NCI-H748 (cell line): Measurements from ENCODE around the gene RAB11FIP4.
"Not testable (repeated sequence)": the region's sequence is repeated elsewhere in the genome, so short reads cannot be mapped to it uniquely, and the experiment has no call there.

ENCODE experiments used
- DNase-seq: peaks from one replicate; lab custom pipeline; 2025; ENCODE audit not compliant: unreplicated experiment; lab: John Stamatoyannopoulos, UW

The RAB11FIP4 gene, protein sequence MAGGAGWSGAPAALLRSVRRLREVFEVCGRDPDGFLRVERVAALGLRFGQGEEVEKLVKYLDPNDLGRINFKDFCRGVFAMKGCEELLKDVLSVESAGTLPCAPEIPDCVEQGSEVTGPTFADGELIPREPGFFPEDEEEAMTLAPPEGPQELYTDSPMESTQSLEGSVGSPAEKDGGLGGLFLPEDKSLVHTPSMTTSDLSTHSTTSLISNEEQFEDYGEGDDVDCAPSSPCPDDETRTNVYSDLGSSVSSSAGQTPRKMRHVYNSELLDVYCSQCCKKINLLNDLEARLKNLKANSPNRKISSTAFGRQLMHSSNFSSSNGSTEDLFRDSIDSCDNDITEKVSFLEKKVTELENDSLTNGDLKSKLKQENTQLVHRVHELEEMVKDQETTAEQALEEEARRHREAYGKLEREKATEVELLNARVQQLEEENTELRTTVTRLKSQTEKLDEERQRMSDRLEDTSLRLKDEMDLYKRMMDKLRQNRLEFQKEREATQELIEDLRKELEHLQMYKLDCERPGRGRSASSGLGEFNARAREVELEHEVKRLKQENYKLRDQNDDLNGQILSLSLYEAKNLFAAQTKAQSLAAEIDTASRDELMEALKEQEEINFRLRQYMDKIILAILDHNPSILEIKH

DNA sequence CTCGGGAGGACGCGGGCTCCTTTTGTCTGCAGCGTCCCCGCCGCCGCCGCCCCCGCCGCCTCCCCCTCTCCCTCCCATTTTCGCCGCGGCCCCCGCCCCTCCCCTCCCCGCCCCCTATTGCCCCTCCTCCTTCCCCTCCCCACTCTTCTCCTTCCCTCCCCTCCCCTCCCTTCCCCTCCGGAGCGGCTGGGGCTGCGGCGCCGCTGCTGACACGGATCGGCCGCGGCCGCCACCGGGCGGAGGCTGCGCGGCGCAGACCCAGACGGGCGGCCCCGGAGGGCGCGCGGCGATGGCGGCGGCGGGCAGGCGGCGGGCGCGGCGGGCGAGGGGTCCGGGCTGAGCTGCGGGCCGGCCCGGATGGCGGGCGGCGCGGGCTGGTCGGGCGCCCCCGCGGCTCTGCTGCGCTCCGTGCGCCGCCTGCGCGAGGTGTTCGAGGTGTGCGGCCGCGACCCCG is at the start of gene RAB11FIP4:
TSS of gene RAB11FIP4 (plus strand) at position 180 of the 454 bp plus-strand sequence. CDS start at position 358, 178 bp downstream.
- DNase-seq: peak; percentile 70

DNA sequence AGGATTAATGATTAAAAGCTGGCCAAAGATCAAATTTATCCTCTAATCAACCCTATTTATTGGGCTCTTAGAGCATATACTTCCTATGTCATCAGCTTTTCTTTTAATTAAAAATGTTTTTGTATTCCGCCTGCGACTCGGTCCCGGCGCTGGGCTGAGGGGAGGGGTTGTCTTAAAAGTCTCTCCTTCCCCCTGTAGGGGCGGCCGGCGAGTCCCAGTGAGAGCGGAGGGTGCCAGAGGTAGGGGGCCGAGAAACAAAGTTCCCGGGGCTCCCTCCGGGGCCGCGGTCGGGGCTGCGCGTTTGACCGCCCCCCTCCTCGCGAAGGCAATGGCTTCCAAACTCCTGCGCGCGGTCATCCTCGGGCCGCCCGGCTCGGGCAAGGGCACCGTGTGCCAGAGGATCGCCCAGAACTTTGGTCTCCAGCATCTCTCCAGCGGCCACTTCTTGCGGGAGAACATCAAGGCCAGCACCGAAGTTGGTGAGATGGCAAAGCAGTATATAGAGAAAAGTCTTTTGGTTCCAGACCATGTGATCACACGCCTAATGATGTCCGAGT is 46.2 kb upstream of the RAB11FIP4 start:
- not testable (repeated sequence) for DNase-seq

DNA sequence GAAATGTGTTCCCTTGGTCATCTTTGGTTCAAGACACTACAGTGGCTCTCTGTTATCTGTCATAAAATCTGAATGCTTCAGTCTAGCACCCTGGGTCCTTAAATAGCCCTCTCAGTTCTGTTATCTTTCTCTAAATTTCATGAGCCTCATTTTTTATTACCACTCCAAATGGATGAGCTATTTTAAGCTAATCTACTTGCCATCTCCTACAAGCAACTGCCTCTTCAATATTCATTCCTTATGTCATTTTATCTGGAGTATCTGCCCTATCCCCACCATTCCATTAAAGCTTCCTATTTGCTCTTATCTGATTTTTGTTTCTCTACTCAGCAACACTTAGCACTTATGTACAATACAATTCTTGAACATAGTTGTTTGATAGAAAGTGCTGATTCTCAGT is 42.0 kb upstream of the RAB11FIP4 start:
- no peak for DNase-seq

DNA sequence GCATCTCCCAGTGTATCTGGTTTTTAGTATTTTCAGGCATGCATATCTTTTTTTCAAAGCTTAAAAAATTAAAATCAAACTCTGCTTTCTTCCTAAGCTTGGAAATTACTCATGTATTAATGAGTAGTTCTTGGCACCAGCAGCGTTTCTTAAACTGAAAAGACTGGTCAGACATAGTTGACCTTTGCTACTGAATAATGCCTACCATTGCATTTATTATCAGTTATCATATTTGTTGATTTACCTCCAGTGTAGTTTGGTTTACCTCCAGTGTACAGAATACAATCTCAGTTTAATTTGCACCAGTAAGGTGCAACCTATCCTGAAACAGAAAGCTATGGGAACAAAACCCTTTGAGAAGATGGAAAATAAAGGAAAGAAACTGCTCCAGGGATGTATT is 35.5 kb upstream of the RAB11FIP4 start:
- no peak for DNase-seq

DNA sequence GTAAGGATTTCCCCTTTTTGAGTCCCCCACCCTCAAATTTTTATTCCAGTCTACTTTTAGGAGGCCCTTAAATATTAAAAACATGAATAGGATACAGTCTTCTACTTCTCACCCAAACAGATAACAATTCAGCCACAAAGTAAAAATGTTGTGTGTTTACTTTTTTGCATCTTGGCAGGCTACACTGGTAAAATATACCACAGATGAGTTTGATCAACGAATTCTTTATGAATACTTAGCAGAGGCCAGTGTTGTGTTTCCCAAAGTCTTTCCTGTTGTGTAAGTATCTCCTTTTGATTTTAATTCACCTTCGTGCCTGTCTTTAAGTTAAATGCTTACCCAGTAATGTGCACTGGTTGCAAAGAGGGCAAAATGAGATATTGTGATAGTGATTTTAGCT is 34.4 kb upstream of the RAB11FIP4 start:
- DNase-seq: no peak

DNA sequence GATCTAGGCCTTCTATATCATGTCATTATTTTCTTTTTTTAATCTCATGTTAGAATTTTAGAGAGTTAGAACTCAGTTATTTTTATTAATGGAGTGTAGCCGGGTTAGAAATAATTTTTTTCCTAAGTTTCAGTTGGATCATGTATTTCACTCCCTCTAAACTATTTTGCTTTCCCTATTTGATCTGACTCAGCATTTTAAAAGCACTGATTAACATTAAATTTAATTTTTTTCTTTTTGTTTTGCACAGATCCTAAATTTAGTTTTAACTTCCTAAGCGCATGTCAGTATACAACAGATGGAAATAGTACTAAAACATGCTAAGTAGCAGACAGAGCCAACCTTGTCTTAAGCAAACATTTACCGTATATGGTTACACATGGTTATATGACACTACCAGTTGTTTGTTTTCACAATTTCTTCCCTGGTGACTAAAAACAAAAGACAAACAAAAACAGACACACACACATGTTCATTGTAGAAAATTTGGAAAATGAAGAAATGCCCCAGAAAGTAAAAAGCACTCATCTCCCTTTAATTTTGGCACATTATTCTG is 33.6 kb upstream of the RAB11FIP4 start:
- DNase-seq: peak; percentile 38

DNA sequence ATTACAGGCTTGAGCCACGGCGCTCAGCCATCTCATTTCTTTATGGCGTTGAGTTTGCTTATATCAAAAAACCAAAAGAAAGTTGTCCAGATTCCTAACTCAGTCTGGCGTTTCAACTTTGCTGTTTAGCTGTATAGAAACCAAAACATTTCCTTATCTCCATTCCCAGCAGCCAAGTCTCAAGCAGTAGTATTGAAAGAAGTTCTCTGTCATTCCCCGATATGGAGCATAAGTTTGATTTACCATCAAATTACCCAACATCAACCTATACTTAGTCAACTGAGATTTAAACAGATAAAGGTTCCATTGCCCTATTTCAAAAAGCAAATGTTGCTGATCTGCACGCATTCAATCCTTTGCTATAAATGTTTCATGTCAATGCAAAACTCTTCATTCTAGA is 27.5 kb upstream of the RAB11FIP4 start:
- no peak for DNase-seq

DNA sequence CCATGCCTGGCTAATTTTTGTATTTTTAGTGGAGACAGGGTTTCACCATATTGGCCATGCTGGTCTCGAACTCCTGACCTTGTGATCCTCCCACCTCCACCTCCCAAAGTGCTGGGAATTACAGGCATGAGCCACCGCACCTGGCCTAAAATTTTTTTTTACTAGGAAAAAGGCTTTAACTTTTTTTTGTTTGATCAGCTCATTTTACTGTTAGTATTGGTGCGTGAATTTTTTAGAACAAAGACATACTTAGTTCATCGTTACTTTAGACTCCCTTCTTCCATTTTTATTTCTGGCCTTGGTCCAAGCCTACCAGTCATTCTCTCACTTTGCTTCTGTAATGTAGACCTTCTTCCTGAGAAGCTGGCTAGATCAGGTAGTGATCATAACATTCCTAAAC is 25.4 kb upstream of the RAB11FIP4 start:
- DNase-seq: no peak

DNA sequence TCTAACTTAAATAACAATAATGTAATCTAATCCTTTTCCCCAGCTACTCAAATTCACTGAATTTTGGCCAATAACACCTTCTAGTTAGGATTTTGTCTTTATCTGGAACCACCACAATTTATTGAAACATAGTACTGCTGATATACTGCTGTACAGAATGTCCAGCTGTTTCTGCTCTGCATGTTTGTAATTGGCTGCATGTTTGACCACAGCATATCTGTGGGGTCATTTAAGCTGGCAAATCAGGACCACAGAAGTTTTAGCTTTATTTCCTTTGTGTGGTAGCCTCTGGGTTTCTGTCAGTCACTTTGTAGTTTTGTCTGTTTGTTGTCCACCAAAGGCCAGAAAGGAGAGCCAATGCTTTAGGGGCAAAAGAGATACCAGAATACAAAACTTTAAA is 22.2 kb upstream of the RAB11FIP4 start:
- DNase-seq: no peak

DNA sequence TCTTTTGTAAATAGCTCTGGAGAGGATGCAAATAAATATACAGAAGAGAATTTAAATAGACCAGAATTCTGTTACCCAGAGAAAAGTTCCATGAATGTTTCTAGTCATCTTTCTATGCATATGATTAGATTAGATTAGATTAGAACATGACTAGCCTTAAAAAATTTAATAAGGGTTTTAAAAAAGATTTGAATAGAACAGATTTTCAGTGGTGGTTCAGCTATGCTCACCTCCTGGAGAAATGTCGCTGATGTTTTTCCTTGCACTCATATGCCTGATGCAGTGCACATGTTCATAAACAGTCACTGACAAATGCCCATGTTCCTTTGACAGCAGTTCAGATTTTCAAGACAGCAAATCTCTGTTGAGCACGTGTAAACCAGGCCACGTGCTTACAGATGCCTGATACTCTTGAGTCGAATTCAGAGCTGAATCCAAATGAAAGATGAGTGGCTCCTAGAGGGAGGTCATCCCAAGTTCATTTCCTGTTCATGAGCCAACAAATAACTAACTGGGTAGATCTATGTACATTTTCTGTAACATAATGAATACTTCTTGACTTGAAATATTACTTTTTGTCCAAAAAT is 19.9 kb upstream of the RAB11FIP4 start:
- DNase-seq: no peak

DNA sequence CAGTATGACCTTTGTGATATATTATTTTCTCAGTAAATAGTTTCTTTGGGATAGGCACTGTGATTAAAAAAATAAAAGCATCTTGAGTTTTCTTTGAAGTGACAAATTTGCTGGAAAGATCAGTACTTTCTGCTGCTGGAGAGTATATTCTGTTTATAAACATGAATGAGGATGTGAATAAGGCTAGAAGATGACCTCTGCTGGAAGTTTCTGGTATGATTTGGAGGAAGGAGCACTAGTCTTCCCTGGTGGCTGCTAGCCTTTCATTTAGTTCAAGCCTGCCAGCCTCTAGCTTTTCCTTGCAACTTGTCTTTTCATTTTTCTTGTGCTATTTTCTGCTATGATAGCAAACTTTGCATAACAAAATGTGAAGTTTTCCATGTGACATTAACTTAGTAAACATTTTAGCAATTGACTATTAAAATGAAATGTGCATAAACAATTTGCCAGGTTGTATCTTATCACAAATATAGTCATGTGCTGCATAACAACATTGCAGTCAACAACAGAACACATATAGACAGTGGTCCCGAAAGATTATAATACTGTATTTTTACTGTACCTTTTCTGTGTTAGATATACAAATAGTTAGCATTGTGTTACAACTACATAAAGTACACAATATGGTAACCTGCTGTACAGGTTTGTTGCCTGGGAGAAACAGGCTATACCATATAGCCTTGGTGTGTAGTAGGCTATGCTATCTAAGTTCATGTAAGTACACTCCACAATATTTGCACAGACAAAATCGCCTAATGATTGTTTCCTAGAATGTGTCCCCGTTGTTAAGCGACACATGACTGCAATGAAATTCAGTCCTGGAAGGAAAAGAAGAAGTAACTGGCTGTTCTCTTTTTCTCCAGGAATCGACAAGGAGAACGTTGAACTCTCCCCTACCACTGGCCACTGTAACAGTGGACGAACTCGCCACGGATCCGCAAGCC is 18.1 kb upstream of the RAB11FIP4 start:
- peak; percentile 41 for DNase-seq

DNA sequence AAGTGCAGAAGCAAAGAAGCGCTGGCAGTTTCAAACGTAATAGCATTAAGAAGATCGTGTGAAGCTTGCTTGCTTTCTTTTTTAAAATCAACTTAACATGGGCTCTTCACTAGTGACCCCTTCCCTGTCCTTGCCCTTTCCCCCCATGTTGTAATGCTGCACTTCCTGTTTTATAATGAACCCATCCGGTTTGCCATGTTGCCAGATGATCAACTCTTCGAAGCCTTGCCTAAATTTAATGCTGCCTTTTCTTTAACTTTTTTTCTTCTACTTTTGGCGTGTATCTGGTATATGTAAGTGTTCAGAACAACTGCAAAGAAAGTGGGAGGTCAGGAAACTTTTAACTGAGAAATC is 17.4 kb upstream of the RAB11FIP4 start:
- no peak for DNase-seq

DNA sequence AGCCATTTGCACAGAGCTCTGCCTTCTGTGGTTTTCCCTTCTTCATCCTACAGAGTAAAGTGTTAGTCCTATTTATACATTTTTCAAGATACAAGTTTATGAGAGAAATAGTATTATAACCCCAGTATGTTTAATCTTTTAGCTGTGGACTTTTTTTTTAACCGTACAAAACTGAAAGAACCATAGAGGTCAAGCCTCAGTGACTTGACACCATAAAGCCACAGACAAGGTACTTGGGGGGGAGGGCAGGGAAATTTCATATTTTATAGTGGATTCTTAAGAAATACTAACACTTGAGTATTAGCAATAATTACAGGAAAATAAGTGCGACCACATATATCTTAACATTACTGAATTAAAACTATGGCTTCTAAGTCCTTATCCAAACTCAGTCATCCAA is 17.0 kb upstream of the RAB11FIP4 start:
- no peak for DNase-seq

DNA sequence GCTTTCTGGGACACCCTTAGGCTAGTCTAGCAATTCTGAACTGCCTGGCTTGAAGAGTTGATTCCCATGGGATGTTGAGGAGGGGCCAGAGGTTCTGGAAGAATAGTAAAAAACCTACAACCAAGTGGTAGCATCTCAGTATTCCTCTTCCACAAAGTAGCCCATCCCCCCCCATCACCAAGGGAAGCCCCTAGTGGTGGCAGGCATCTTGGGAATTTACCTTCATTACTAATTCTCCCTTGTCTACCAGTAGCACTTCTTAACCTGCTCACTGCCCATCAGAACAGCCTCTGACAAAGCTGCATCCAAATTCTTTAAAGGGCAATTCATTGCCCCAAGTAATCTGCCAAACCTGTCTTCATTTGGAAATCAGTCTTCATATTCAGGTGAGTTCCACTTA is 12.8 kb upstream of the RAB11FIP4 start:
- no peak for DNase-seq

DNA sequence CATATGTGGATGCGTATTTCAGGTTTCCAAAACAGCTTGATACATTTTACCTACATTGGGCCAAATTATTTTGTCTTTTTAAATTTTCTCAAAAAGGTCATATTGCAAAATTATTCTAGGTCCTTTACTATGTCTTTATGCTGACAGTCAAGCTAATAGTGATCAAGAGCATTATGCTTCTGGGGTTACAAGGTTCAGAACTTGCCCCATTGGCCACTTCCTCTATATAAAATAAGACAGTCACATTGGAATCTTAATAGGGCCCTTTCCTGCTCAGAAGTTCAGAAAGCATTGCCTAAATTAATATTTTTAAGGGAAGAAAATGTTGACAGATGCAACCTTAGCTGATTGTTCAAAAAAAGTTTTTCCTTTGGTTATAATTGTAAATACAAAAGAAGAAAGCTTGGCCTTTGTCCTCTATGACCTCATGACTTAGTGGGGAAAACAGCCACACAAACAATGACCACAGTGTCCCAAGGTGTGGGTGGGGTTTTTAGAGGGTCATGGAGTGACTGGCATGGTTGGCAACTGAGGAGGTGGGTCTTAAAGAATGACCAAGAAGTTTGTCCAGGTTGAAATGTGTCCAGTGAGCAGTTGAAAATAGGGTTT is 11.8 kb upstream of the RAB11FIP4 start:
- DNase-seq: no peak

DNA sequence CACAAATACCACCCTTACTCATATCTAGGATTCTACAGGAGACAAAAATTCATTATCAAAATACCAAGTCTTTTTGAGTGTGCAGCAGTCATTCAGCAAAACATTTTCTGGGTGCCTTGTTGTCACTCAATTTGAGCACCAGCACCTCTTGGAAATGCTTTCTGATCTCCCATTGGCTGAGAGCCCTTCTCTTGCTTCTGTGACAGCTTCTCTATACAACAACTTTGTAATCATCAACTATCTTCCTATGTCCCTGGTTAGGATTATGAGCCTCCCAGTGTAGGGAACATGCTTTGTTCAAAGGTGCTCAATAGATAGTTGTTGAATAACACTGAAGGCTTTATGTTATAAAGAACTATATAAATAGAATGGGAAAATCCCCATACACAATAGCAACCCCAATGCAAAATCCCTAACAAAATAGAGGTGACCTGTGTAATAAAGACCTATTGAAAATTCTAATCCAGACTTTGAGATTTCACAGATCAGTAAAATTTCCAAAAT is 10.3 kb upstream of the RAB11FIP4 start:
- no peak for DNase-seq

DNA sequence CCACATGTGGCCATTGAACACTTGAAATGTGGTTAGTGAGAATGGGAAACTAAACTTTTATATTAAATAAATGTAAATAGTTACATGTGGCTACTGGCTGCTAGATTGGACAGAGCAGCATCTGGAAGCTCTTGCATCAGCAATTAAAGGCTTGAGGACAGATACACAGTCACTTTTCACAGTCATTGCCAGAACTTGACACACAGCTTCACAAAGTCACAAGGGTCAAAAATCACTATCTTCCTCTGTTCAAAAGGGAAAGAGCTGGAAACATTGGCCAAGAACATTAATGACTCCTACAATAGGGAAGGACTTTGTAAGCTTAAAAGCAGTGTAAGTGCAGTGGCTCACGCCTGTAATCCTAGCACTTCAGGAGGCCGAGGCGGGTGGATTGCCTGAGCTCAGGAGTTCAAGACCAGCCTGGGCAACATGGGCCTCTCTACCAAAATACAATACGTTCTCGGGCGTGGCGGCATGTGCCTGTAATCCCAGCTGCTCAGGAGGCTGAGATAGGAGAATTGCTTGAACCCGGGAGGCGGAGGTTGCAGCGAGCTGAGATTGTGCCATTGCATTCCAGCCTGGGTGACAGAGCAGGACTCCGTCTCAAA is 8.7 kb upstream of the RAB11FIP4 start:
- DNase-seq: not testable (repeated sequence)

DNA sequence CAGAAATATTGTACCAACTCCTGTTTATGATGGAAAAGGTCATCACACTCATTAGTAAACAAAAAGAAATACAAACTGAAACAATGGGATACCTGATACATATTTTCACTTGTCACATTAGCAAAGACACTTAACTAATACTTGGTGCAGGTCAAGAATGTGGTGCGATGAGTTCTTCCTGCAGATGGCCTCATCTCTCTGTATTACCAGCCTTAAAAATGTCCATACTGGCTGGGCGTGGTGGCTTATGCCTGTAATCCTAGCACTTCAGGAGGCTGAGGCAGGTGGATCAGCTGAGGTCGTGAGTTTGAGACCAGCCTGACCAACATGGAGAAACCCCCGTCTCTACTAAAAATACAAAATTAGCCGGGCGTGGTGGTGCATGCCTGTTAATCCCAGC is 8.0 kb upstream of the RAB11FIP4 start:
- DNase-seq: not testable (repeated sequence)
